ENCODE results near the gene ANAPC7.
"Not testable (repeated sequence)": the region's sequence is repeated elsewhere in the genome, so short reads cannot be mapped to it uniquely, and the experiment has no call there.

Gene ANAPC7

DNA sequence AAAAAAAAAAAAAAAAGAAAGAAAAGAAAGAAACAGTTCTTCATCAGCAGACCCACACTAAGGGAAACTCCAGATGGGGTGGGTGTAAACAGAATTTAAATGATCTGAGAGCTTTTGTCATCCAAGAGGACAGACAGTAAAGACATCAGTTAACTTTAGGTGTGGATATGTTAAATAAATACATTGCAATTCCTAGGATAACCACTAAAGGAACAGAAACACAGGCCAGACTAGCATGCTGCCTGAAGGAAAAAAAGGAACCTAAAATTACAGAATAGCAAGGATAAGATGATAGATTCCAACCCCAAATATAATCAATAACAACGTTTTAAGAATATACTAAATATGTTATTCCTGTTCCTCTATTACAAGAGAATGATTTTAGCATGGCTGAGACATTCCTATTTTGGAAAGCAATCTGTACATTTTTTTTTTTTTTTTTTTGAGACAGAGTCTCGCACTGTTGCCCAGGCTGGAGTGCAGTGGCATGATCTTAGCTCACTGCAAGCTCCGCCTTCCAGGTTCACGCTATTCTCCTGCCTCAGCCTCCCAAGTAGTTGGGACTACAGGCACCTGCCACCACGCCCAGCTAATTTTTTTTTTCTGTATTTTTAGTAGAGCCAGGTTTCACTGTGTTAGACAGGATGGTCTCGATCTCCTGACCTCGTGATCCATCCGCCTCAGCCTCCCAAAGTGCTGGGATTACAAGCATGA is 45.0 kb downstream of the ANAPC7 start:
- CTCF ChIA-PET = interaction anchor here (0.6 to 0.7 kb wide), 2 partner anchors 11 to 266 kb away, joined by 3 read pairs; no protein-coding TSS in a partner anchor
- H3K36me3 ChIP-seq (ENCODE audit: control insufficient read depth in 2 of 2, insufficient read depth in 1 of 2, low read length in 2 of 2); H3K27ac ChIP-seq (ENCODE audit: extremely low read depth, low read depth, low read length); H3K4me3 ChIP-seq (ENCODE audit: low read depth, low read length); H3K9me3 ChIP-seq (ENCODE audit: control insufficient read depth, insufficient read depth, low read depth, low read length); H3K4me1 ChIP-seq (ENCODE audit: control insufficient read depth, insufficient read depth, low read length): not testable (repeated sequence)
- POLR2A ChIA-PET = interaction anchor here (1.0 kb wide), 1 partner anchor 17 kb away, joined by 4 read pairs; no protein-coding TSS in a partner anchor
- TF ChIP-seq ZNF335 (tag by site-specific recombination; conservative IDR thresholded peaks at IDR 0.05) = peak; percentile 48

DNA sequence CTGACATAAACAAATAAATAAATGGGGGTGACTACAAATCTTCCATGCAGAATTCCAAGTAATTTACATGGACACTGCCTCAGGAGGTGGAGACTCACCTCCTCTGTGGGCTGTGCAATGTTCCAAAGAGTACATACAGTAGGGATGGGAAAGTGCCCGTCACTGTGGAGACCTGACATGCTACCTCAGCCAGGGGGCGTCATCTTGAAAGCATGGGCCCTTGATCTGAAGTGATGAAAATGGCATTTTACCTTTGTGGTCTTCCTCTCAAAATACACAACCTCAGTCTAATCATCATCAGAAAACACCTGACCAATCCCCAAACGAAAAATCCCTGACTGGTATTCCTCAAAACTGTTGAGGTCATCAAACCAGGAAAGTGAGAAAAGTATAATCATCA is 48.4 kb downstream of the ANAPC7 start:
- Histone ChIP-seq H3K4me3 (ENCODE audit: low read depth, low read length) (no peak overlapping the region), H3K9me3 (ENCODE audit: control insufficient read depth, insufficient read depth, low read depth, low read length) (no peaks in the 10 kb centered on the region), H3K27ac (ENCODE audit: extremely low read depth, low read depth, low read length) (no peak overlapping the region), H3K36me3 (ENCODE audit: control insufficient read depth in 2 of 2, insufficient read depth in 1 of 2, low read length in 2 of 2) (peaks cover 0 to 16% of the 10 kb centered on the region in 2 experiments; a peak in 2 of 3 replicates), H3K4me1 (ENCODE audit: control insufficient read depth, insufficient read depth, low read length) (no peaks in the 10 kb centered on the region)
- TF ChIP-seq, protein P1, sequence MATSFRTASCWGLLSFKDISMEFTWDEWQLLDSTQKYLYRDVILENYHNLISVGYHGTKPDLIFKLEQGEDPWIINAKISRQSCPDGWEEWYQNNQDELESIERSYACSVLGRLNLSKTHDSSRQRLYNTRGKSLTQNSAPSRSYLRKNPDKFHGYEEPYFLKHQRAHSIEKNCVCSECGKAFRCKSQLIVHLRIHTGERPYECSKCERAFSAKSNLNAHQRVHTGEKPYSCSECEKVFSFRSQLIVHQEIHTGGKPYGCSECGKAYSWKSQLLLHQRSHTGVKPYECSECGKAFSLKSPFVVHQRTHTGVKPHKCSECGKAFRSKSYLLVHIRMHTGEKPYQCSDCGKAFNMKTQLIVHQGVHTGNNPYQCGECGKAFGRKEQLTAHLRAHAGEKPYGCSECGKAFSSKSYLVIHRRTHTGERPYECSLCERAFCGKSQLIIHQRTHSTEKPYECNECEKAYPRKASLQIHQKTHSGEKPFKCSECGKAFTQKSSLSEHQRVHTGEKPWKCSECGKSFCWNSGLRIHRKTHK (tag by site-specific recombination; IDR thresholded peaks at IDR 0.05) = no peak
- TF ChIP-seq, protein P2, sequence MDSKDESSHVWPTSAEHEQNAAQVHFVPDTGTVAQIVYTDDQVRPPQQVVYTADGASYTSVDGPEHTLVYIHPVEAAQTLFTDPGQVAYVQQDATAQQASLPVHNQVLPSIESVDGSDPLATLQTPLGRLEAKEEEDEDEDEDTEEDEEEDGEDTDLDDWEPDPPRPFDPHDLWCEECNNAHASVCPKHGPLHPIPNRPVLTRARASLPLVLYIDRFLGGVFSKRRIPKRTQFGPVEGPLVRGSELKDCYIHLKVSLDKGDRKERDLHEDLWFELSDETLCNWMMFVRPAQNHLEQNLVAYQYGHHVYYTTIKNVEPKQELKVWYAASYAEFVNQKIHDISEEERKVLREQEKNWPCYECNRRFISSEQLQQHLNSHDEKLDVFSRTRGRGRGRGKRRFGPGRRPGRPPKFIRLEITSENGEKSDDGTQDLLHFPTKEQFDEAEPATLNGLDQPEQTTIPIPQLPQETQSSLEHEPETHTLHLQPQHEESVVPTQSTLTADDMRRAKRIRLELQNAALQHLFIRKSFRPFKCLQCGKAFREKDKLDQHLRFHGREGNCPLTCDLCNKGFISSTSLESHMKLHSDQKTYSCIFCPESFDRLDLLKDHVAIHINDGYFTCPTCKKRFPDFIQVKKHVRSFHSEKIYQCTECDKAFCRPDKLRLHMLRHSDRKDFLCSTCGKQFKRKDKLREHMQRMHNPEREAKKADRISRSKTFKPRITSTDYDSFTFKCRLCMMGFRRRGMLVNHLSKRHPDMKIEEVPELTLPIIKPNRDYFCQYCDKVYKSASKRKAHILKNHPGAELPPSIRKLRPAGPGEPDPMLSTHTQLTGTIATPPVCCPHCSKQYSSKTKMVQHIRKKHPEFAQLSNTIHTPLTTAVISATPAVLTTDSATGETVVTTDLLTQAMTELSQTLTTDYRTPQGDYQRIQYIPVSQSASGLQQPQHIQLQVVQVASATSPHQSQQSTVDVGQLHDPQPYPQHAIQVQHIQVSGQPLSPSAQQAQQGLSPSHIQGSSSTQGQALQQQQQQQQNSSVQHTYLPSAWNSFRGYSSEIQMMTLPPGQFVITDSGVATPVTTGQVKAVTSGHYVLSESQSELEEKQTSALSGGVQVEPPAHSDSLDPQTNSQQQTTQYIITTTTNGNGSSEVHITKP (tag by site-specific recombination; IDR thresholded peaks at IDR 0.05) = peak; percentile 38; the same call in 1 of the 2 replicates
- no peak for TF ChIP-seq ZNF549 (tag by site-specific recombination; IDR thresholded peaks at IDR 0.05)
- TF ChIP-seq ZNF777 (tag by site-specific recombination; IDR thresholded peaks at IDR 0.05; ENCODE audit: borderline replicate concordance) = no peak
- no peak for TF ChIP-seq TCF7L2 (IDR thresholded peaks at IDR 0.05; ENCODE audit: borderline replicate concordance, low read depth, low read length)
- no peak for TF ChIP-seq ZNF18 (tag by site-specific recombination; IDR thresholded peaks at IDR 0.05)
- TF ChIP-seq ZBTB48 (tag by site-specific recombination; IDR thresholded peaks at IDR 0.05) = no peak
- TF ChIP-seq, protein P3, sequence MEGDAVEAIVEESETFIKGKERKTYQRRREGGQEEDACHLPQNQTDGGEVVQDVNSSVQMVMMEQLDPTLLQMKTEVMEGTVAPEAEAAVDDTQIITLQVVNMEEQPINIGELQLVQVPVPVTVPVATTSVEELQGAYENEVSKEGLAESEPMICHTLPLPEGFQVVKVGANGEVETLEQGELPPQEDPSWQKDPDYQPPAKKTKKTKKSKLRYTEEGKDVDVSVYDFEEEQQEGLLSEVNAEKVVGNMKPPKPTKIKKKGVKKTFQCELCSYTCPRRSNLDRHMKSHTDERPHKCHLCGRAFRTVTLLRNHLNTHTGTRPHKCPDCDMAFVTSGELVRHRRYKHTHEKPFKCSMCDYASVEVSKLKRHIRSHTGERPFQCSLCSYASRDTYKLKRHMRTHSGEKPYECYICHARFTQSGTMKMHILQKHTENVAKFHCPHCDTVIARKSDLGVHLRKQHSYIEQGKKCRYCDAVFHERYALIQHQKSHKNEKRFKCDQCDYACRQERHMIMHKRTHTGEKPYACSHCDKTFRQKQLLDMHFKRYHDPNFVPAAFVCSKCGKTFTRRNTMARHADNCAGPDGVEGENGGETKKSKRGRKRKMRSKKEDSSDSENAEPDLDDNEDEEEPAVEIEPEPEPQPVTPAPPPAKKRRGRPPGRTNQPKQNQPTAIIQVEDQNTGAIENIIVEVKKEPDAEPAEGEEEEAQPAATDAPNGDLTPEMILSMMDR (tag by site-specific recombination; IDR thresholded peaks at IDR 0.05) = peak; percentile 44
- TF ChIP-seq ZNF473 (tag by site-specific recombination; IDR thresholded peaks at IDR 0.05) = no peak
- TF ChIP-seq ZNF16 (tag by site-specific recombination; IDR thresholded peaks at IDR 0.05; ENCODE audit: low read depth) = no peak
- ChIA-PET CTCF (no interaction called here), POLR2A (no interaction called here)

All from HEK293 (cell line).